NCI-H2171 treated with DMSO at 0.1 percent for 48 hours (cell line): Measurements from ENCODE around the gene PUM1.
A peak's percentile ranks its signal among the peaks of the same experiment; 100 is the strongest.
"Not testable (repeated sequence)": the region's sequence is repeated elsewhere in the genome, so short reads cannot be mapped to it uniquely, and the experiment has no call there.

ENCODE experiments used
- DNase-seq: peaks from one replicate; lab custom pipeline; 2025; lab: John Stamatoyannopoulos, UW

Gene PUM1

DNA sequence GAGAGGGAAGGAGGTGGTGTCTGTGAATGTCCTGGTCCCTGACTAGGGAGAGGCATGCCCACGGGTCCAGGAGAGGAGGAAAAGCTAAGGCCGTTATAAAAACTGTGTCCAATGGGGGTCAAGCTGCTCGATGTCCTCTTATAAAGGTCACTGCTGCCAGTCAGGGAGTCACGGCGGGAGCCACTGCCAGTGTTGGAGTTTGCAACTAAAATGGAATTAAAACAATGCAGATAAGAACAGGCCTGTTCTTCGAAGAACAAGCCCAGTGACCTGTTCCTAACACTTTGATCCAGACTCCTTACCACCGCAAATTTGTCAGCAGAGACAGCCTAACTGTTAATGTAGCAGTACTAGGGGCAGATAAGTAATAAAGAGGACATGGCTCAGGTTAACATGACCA is 100.8 kb downstream of the PUM1 start:
- DNase-seq = no peak

GRCh38 chr1:30962609-30963508 is 102.7 kb downstream of the PUM1 start:
- DNase-seq = no peak

DNA sequence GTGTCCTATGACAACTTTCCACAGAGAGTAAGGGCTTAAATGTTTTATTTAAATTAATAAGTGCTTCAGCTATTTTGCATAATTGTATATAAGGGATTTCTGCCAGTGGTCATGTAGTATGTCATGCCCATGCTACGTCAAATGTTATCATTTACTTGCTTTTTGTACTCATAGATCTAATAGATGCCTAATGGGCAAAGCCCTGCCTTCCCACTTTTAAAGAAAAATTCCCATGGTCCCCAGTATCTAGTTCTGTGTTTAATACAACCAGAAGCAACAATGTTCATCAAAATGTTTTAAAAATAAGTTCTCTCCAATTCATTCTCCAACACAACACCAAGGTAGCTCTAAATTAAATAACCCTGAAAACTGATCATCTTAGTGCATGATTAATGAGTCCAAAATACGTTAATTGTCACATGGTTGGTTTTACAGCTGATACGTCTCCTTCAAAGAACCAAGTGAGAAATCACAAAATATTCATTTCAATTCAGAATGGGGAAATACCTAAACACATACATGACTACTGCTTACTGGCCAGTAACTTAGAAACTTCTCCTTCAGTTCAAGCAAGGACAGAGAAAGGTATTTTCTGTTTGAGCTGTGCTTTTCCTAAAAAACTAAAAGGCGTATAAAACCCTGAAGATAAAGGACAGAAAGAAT is 107.8 kb downstream of the PUM1 start:
- DNase-seq = no peak

GRCh38 chr1:30955448-30956015 is 110.0 kb downstream of the PUM1 start:
- DNase-seq = no peak

- DNase-seq = no peak
These were observed 111.8 kb downstream of the PUM1 start for GRCh38 chr1:30953685-30954084.

DNA sequence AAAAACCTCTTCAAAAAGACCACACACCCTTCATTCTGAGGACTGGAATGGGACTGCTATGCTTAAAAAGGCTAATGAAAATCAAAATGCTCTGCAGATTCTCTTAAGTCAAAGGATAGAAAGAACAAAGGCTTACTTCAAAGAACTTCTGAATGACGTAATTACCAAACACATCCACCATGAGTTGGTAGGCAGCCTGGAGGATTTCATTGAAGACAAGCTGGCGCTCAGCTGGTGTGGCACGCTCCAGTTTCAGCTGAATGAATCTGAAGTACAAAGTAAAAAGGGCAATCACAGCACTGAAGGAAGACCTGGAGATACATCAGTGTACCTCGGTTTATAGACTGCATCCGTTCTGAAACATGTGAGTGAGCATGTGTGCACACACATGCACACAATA is 113.4 kb downstream of the PUM1 start:
- no peak for DNase-seq

GRCh38 chr1:30950700-30951099 is 114.8 kb downstream of the PUM1 start:
- no peak for DNase-seq

GRCh38 chr1:30950053-30950452 is 115.5 kb downstream of the PUM1 start:
- no peak for DNase-seq

DNA sequence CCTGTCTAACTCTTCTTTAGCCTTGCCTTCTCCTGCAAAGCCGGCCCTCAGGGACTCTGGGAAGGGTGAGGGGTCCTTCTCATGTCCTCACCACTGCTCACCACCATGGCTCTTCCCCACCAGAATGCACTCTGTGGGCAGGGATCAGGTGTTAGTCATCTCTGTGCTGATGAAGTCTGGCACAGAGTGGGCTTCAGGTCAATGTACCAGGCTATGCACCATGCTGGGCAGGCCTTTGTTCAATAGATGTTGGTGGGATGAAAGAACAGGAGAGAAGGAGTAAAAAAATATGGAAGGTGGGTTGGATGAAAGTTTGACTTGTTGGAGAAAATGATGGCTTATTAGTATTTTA is 116.1 kb downstream of the PUM1 start:
- not testable (repeated sequence) for DNase-seq

DNA sequence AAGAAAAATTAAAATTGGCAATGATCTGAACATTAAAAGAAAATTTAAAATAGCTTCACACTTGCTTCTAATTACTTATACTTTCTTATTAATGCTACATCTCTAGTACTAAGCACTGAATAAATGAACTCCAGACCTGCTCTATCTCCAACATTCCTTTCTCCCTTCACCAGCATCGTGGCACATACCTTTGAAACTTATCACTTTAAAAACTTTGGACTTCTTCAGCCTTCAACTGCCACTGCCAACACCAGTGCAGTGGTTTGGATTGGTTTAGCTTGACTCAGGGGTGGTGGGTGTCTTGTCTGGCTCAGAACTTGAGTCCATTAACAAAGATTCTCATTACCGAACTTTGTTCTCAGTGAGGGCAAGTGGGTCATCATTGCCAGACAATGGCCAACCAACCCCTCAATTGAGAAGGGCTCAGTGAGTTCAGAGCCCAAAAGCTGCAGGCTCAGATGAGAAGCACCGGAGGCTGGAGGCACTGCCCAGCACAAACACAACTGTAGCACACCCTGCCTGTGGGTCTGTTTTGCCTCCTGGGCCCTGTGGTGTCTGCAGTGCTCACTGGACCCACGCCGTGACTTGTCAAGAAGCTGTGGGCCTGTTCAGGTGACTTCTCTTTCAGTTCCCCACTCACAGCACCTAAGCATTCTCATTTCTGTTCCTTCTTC is 116.6 kb downstream of the PUM1 start:
- DNase-seq = not testable (repeated sequence)

- DNase-seq = no peak
These were observed 117.2 kb downstream of the PUM1 start for GRCh38 chr1:30948278-30948677.

- DNase-seq = no peak
These were observed 118.3 kb downstream of the PUM1 start for GRCh38 chr1:30947212-30947611.

DNA sequence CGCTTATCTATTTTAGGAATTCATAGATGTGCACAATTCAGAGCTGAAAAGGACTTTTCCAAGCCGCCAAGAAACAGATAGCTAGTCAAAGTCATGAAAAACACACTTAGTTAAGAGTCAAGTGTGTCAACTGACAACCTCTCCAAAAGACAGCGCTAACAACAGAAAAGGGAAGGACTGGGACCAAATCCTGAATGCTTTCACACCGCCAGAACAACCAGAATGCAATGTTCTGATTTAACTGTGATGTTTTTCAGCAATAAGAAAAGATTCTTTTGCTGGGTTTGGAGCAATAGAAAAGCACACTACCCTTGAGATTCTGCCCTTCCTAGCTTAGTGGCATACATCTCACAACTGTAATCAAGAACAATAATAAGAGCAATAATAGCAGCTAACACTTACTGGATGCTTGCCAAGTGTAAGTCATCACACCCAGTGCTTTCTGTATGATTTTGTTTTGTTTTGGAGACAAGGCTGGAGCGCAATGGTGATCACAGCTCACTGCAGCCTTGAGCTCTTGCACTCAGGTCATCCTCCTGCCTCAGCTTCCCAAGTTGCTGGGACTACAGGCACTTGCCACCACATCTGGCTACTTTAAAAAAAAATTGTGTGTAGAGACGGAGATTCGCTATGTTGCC is 123.1 kb downstream of the PUM1 start:
- no peak for DNase-seq

GRCh38 chr1:30940541-30940940 is 125.0 kb downstream of the PUM1 start:
- DNase-seq = no peak

DNA sequence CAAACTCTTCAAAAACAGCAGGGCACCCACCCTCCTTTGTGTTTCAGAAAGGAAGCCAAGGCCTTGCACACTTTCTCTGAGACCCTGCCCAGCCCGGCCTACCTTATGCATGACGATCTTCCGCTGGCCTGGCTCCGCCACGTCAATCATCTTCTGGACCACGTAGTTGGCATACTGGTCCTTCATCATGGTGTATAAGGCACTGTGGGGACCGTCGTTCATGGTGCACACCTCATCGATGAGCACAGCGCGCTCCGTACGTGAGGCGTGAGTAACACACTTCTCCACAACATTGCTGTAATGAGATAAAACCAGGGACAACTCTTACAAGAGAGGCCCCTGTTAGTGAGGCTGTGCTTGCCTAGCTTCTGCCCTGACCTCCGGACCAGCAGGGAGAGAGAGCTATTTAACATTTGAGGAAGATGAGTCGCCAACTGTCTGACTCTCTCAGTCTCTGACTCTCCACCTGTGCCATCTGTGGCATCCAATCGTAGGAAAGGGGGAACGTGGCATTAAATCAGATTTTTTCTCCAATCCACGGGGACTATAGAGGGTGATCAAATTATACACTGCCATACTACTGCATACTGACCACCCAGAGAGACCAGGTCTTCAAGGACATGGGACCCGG is 128.9 kb downstream of the PUM1 start:
- DNase-seq = no peak

DNA sequence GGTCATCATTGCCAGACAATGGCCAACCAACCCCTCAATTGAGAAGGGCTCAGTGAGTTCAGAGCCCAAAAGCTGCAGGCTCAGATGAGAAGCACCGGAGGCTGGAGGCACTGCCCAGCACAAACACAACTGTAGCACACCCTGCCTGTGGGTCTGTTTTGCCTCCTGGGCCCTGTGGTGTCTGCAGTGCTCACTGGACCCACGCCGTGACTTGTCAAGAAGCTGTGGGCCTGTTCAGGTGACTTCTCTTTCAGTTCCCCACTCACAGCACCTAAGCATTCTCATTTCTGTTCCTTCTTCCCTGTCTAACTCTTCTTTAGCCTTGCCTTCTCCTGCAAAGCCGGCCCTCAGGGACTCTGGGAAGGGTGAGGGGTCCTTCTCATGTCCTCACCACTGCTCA is 129.8 kb downstream of the PUM1 start:
- not testable (repeated sequence) for DNase-seq

- peak; percentile 90 for DNase-seq
These were observed 130.9 kb downstream of the PUM1 start for GRCh38 chr1:30934613-30935012.

GRCh38 chr1:30933874-30934252 is 131.7 kb downstream of the PUM1 start:
- DNase-seq = peak; percentile 29

DNA sequence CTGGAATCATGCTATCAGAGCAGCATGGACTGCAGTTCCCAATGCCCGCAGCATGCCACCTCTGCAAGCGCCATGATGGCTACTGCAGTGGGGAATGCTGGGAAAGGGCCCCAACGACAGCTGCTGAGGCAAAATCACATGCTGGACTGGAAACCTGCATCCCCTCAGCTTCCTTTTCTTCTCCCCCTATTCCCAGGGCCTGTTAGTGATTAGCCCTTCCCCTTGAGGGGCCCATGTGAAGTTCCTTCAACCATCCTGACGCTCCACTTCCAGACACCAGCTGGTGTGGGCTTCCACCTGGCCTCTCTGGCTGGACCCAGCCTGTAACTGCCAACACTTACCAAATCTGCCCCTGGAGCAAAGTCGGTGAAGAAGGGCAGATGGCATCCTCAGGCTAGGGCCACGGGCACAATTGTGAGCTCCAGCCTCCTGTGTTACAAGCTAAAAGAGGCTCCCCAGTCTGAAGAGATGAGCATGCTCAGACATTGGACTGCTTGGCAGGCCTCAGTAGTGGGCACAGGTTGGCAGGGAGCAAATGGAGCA is 134.8 kb downstream of the PUM1 start:
- peak; percentile 55 for DNase-seq

GRCh38 chr1:30929944-30930525 is 135.5 kb downstream of the PUM1 start:
- DNase-seq = no peak
